Liver (tissue), 9 donors: Measurements from ENCODE around the gene SLC51A. TPM values are rescaled to one million over a fixed set of nuclear protein-coding genes. Genes with fewer than 3 reads are reported as not detected.
A peak's percentile ranks its signal among the peaks of the same experiment; 100 is the strongest.

Experiments used
- DNase-seq: peaks from one replicate; pipeline ENCODE4 v3.0.0-alpha.2; 2017; ENCODE audit warnings: low spot score
- H3K27ac ChIP-seq, 2 donors: one replicate each; pipeline ENCODE4 v1.7.0; 2013; ENCODE audit warnings: inconsistent platforms in 2 of 2, low read length in 2 of 2, control low read depth in 1 of 2, low read depth in 1 of 2, mild to moderate bottlenecking in 1 of 2
- H3K27me3 ChIP-seq, 4 donors: one replicate each; pipeline versions ENCODE4 v1.6.1 to v1.7.0; 2013; ENCODE audit warnings: low read length in 3 of 4, inconsistent platforms in 1 of 4, mild to moderate bottlenecking in 1 of 4, moderate library complexity in 1 of 4; ENCODE audit not compliant: control insufficient read depth in 4 of 4, insufficient read depth in 4 of 4
- H3K36me3 ChIP-seq, 4 donors: one replicate each; pipeline versions ENCODE4 v1.6.1 to v1.7.0; 2013; ENCODE audit warnings: low read length in 3 of 4, mild to moderate bottlenecking in 3 of 4, low read depth in 1 of 4, moderate library complexity in 1 of 4; ENCODE audit not compliant: control insufficient read depth in 4 of 4, insufficient read depth in 3 of 4
- H3K4me1 ChIP-seq, 4 donors: one replicate each; pipeline versions ENCODE4 v1.6.1 to v1.7.0; 2013; ENCODE audit warnings: low read length in 3 of 4, mild to moderate bottlenecking in 3 of 4, moderate library complexity in 1 of 4; ENCODE audit not compliant: control insufficient read depth in 4 of 4, insufficient read depth in 4 of 4
- H3K4me3 ChIP-seq, 3 donors: one replicate each; pipeline versions ENCODE4 v1.6.1 to v1.7.0; 2013; ENCODE audit warnings: low read length in 3 of 3, control low read depth in 1 of 3, low read depth in 1 of 3, mild to moderate bottlenecking in 1 of 3
- H3K9ac ChIP-seq, 2 donors: one replicate each; pipeline ENCODE4 v1.7.0; 2013; ENCODE audit warnings: low read length in 2 of 2, mild to moderate bottlenecking in 2 of 2, moderate library complexity in 2 of 2, control low read depth in 1 of 2, low read depth in 1 of 2
- H3K9me3 ChIP-seq, 4 donors: one replicate each; pipeline versions ENCODE4 v1.6.1 to v1.7.0; 2013; ENCODE audit warnings: low read length in 3 of 4; ENCODE audit not compliant: control insufficient read depth in 4 of 4
- CTCF ChIP-seq: fragments of 150-350 bp; IDR thresholded peaks from 2 replicates; pipeline ENCODE4 v1.5.1; 2017; ENCODE audit warnings: improper control_type of control experiment, low read depth, low read length; ENCODE audit not compliant: missing input control
- EGR1 ChIP-seq, 2 donors: IDR thresholded peaks; 2 replicates each; pipeline ENCODE4 v1.6.1; 2016 to 2018; ENCODE audit warnings: antibody characterized with exemption in 2 of 2, low read depth in 2 of 2
- FOXA1 ChIP-seq: IDR thresholded peaks from 2 replicates; pipeline ENCODE4 v1.6.1; 2016; ENCODE audit warnings: antibody characterized with exemption
- FOXA2 ChIP-seq: IDR thresholded peaks from 2 replicates; pipeline ENCODE4 v1.6.1; 2016; ENCODE audit warnings: antibody characterized with exemption
- GABPA ChIP-seq, 2 donors: IDR thresholded peaks in 1 of 2; conservative IDR thresholded peaks in 1 of 2; 2 replicates each; pipeline ENCODE4 v1.6.1; 2016; ENCODE audit warnings: antibody characterized with exemption in 2 of 2, mild to moderate bottlenecking in 1 of 2, moderate library complexity in 1 of 2
- HNF4A ChIP-seq, 2 donors: conservative IDR thresholded peaks; 2 replicates each; pipeline ENCODE4 v1.6.1; 2016; ENCODE audit warnings: antibody characterized with exemption in 2 of 2, mild to moderate bottlenecking in 2 of 2
- HNF4G ChIP-seq: IDR thresholded peaks from 2 replicates; pipeline ENCODE4 v1.6.1; 2016; ENCODE audit warnings: antibody characterized with exemption
- JUND ChIP-seq, 2 donors: IDR thresholded peaks; 2 replicates each; pipeline ENCODE4 v1.6.1; 2016; ENCODE audit warnings: antibody characterized with exemption in 2 of 2
- NR2F2 ChIP-seq: IDR thresholded peaks from 2 replicates; pipeline ENCODE4 v1.6.1; 2016; ENCODE audit warnings: antibody characterized with exemption
- RAD21 ChIP-seq, 2 donors: IDR thresholded peaks; 2 replicates each; pipeline ENCODE4 v1.6.1; 2016; ENCODE audit warnings: antibody characterized with exemption in 2 of 2, mild to moderate bottlenecking in 2 of 2
- RXRA ChIP-seq, 2 donors: IDR thresholded peaks; 2 replicates each; pipeline ENCODE4 v1.6.1; 2017 to 2018; ENCODE audit warnings: antibody characterized with exemption in 2 of 2, mild to moderate bottlenecking in 1 of 2
- SP1 ChIP-seq: IDR thresholded peaks from 2 replicates; pipeline ENCODE4 v1.6.1; 2018; ENCODE audit warnings: antibody characterized with exemption, mild to moderate bottlenecking
- TAF1 ChIP-seq: conservative IDR thresholded peaks from 2 replicates; pipeline ENCODE4 v1.6.1; 2016; ENCODE audit warnings: antibody characterized with exemption, mild to moderate bottlenecking
- YY1 ChIP-seq: IDR thresholded peaks from 2 replicates; pipeline ENCODE4 v1.6.1; 2016; ENCODE audit warnings: antibody characterized with exemption, mild to moderate bottlenecking
- ZBTB33 ChIP-seq: IDR thresholded peaks from 2 replicates; pipeline ENCODE4 v1.6.1; 2016; ENCODE audit warnings: antibody characterized with exemption
- WGBS: extraction: QIAGEN DNeasy Blood & Tissue Kit; methylation state at CpG from one replicate; pipeline ENCODE4 v1.1.7; 2013; 5-methylcytosine and 5-hydroxymethylcytosine counted together
- polyA plus RNA-seq, 2 donors: library from polyadenylated mRNA; stranded (reverse) in 1 of 2; unstranded in 1 of 2; fragments of 200-250 nt in 1 of 2; fragments of >200 nt in 1 of 2; fragmentation: Nextera tagmentation in 1 of 2; extraction: Ambion mirVana in 1 of 2; gene quantifications; one replicate each; pipeline versions ENCODE4 v1.2.1 to v1.2.3, GENCODE V29; 2013 to 2015
- total RNA-seq, 2 donors: library from RNA; depleted of rRNA; stranded (reverse); fragments of >200 nt; gene quantifications; one replicate each; pipeline ENCODE4 v1.2.3, GENCODE V29; 2014
- TF ChIP-seq, protein P1 (sequence below): IDR thresholded peaks from 2 replicates; pipeline ENCODE4 v1.6.1; 2016; ENCODE audit warnings: antibody characterized with exemption
- TF ChIP-seq, protein P2 (sequence below): IDR thresholded peaks from 2 replicates; pipeline ENCODE4 v1.6.1; 2016; ENCODE audit warnings: antibody characterized with exemption
- TF ChIP-seq, protein P3 (sequence below): IDR thresholded peaks from 2 replicates; pipeline ENCODE4 v1.6.1; 2016; ENCODE audit warnings: antibody characterized with exemption, mild to moderate bottlenecking
- donor health status: healthy.
- donor health status: healthy.
- donor health status: healthy.
- donor health status: healthy.
- donor health status: healthy.

SLC51A gene
- total and polyA plus RNA-seq, 4 donors = 19.9 to 52.5 (median 46.1) TPM

DNA sequence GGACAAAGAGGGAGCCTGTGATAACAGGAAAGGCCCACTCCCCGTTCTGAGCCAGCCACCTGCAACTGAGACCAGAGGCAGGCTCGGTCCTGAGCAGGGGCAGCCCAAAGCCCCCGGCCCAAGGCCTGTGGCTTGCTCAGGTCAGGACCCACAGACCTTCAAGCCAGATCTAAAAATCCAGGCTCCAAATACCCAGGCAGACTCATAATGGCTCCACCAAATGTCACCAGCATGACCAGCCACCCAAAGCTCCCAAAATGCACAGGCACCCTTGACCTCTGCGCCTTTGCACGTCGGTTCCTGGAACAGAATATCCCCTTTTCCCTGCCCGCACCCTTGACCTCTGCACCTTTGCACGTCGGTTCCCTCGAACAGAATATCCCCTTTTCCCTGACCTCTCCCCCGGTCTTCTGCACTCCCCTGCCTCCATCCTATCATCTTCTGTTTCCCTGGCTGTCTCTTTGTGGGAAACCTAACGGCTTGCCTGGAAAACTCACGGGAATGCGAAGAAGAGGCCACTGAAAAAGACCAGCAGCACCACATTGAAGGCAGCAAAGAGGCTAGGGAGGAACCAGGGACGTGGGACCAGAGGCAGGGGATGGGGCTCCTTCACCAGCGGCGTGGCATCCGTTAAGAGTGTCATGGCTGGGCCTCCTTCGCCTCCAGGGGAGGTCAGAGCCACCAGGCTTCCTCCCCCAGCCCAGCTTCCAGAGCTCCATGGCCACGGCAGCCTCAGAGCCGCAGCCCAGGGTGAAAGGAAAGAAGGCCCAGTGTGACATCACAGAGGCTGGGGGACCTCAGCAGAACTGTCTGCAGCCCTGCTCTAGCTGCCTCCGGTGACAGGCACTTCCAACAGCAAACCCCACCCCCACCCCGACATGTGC lies 5.4 kb upstream of the SLC51A start, which contains the start of gene ZDHHC19:
Gene ZDHHC19 (minus strand): TSS at position 728 of the 884 bp plus-strand sequence. CDS start 85 bp downstream, at position 643.
- Histone ChIP-seq H3K27me3 (no peaks in the 10 kb centered on the region), H3K27ac (no peak within 1 kb of the TSS), H3K9ac (no peak within 1 kb of the TSS), H3K9me3 (no peaks in the 10 kb centered on the region), H3K4me1 (peaks cover 11 to 29% (median 22%) of the 10 kb centered on the region in 4 donors), H3K4me3 (no peak within 1 kb of the TSS), H3K36me3 (no peaks in the 10 kb centered on the region)
- 76% methylated on average over 23 of the region's 23 CpGs for WGBS
- TF ChIP-seq RXRA (IDR thresholded peaks at IDR 0.05) = peak in 1 of 2 donors; percentile 4
- TF ChIP-seq CTCF = no peak
- DNase-seq = no peak

DNA sequence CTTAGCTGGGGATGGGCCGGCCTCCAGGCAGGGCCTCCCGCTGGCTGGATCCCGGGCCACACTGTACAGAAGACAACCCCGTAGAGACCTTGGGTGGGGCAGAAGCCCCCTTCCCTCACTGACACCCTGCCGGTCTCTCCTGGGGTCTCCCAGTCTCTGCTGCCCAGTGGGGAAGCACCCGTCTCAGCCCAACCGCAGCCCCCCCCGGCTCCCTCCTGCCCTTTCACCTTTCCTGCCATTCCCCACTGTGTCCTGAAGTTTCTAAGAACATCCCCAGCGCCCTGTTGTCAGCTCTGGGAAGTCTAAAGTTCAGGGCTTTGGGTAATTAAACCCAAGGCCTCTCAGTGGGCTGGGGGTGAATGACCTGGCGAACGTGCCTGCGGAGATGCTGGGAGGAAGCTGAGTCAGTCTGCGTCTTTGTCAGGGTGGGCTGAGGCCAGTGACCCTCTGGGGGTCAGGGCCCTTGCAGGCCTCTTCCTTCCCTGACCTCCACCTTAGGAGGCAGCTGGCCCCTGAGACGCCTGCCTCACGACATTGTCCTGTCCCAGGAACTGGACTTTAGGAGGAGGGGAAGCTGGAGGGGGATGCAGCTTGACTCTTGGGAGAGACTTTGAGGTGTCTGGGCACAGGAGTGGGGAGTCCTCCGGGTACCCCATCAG lies 1.4 kb upstream of the SLC51A start:
- TF ChIP-seq JUND (IDR thresholded peaks at IDR 0.05) (peak; percentile 72 to 84), TAF1 (no peak), HNF4G (peak; percentile 86), ZBTB33 (peak; percentile 32), CTCF (no peak), SP1 (peak; percentile 98), RAD21 (IDR thresholded peaks at IDR 0.05) (peak in 1 of 2 donors; percentile 34), FOXA2 (no peak), FOXA1 (peak; percentile 17), HNF4A (conservative IDR thresholded peaks at IDR 0.05) (peak; percentile 93 to 96), YY1 (peak; percentile 80), GABPA (IDR thresholded peaks at IDR 0.05 in 1 of 2, conservative IDR thresholded peaks at IDR 0.05 in 1 of 2) (peak in 1 of 2 donors; percentile 54), EGR1 (IDR thresholded peaks at IDR 0.05; ENCODE audit: low read depth in 2 of 2) (peak; percentile 22 to 48), NR2F2 (peak; percentile 98), RXRA (IDR thresholded peaks at IDR 0.05) (peak; percentile 100)
- TF ChIP-seq, protein P1, sequence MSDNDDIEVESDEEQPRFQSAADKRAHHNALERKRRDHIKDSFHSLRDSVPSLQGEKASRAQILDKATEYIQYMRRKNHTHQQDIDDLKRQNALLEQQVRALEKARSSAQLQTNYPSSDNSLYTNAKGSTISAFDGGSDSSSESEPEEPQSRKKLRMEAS = peak; percentile 82
- TF ChIP-seq, protein P2, sequence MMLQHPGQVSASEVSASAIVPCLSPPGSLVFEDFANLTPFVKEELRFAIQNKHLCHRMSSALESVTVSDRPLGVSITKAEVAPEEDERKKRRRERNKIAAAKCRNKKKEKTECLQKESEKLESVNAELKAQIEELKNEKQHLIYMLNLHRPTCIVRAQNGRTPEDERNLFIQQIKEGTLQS = no peak
- TF ChIP-seq, protein P3, sequence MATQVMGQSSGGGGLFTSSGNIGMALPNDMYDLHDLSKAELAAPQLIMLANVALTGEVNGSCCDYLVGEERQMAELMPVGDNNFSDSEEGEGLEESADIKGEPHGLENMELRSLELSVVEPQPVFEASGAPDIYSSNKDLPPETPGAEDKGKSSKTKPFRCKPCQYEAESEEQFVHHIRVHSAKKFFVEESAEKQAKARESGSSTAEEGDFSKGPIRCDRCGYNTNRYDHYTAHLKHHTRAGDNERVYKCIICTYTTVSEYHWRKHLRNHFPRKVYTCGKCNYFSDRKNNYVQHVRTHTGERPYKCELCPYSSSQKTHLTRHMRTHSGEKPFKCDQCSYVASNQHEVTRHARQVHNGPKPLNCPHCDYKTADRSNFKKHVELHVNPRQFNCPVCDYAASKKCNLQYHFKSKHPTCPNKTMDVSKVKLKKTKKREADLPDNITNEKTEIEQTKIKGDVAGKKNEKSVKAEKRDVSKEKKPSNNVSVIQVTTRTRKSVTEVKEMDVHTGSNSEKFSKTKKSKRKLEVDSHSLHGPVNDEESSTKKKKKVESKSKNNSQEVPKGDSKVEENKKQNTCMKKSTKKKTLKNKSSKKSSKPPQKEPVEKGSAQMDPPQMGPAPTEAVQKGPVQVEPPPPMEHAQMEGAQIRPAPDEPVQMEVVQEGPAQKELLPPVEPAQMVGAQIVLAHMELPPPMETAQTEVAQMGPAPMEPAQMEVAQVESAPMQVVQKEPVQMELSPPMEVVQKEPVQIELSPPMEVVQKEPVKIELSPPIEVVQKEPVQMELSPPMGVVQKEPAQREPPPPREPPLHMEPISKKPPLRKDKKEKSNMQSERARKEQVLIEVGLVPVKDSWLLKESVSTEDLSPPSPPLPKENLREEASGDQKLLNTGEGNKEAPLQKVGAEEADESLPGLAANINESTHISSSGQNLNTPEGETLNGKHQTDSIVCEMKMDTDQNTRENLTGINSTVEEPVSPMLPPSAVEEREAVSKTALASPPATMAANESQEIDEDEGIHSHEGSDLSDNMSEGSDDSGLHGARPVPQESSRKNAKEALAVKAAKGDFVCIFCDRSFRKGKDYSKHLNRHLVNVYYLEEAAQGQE = peak; percentile 68
- H3K9ac ChIP-seq = no peak overlapping the region
- H3K27ac ChIP-seq = peak overlapping the region; percentile 69 to 75
- 40% methylated on average over 16 of the region's 16 CpGs for WGBS
- DNase-seq = peak; percentile 62
- no peaks in the 10 kb centered on the region for H3K9me3 ChIP-seq
- H3K36me3 ChIP-seq = no peaks in the 10 kb centered on the region
- H3K27me3 ChIP-seq = no peaks in the 10 kb centered on the region
- peaks cover 20 to 49% (median 34%) of the 10 kb centered on the region in 4 donors for H3K4me1 ChIP-seq
- no peak overlapping the region for H3K4me3 ChIP-seq
